Peyer's patch (tissue), 4 donors: ENCODE measurements around the gene COX7A2L.

ENCODE experiments used
- POLR2A ChIP-seq, 2 donors: fragments of 450-650 bp; IDR thresholded peaks; one replicate each; pipeline ENCODE4 v1.5.1; 2017; ENCODE audit warnings: antibody characterized with exemption in 2 of 2, mild to moderate bottlenecking in 2 of 2, moderate library complexity in 2 of 2
- TF ChIP-seq, protein P1 (sequence below), 6 experiments: fragments of 450-650 bp in 4 of 6; fragments of 200-600 bp in 2 of 6; sonication (generic) in 1 of 6; IDR thresholded peaks; one replicate each; pipeline ENCODE4 v1.5.1; 2017 to 2019; ENCODE audit warnings: antibody characterized with exemption in 6 of 6, mild to moderate bottlenecking in 3 of 6, moderate library complexity in 1 of 6

DNA sequence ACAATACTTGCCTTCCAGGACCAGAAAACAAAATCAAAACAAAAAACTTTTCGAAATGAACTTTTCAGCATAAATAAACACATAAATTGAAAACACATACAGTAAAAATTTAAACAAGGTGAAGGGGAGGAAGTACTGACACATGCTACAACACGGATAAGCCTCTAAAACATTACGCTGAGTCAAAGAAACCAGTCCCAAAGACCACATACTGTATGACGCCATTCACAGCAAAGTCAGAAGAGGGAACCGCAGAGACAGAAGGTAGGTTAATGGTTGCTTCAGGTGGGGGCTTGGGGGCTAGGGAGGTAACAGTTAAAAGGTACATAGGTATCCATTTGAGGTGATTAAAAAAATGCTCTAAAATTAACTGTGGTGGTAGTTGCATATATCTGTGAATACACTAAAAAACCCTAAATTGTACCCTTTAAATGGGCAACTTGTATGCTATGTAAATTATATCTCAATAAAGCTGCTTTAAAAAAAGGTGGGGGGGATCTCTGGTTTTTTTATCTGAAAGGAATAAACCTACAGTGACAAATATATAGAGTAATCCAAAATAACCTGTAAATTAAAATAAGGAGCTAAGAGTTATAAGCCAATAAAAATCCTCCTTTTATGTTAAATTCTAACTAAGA lies 7.1 kb downstream of the COX7A2L start:
- TF ChIP-seq, protein P1, sequence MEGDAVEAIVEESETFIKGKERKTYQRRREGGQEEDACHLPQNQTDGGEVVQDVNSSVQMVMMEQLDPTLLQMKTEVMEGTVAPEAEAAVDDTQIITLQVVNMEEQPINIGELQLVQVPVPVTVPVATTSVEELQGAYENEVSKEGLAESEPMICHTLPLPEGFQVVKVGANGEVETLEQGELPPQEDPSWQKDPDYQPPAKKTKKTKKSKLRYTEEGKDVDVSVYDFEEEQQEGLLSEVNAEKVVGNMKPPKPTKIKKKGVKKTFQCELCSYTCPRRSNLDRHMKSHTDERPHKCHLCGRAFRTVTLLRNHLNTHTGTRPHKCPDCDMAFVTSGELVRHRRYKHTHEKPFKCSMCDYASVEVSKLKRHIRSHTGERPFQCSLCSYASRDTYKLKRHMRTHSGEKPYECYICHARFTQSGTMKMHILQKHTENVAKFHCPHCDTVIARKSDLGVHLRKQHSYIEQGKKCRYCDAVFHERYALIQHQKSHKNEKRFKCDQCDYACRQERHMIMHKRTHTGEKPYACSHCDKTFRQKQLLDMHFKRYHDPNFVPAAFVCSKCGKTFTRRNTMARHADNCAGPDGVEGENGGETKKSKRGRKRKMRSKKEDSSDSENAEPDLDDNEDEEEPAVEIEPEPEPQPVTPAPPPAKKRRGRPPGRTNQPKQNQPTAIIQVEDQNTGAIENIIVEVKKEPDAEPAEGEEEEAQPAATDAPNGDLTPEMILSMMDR (IDR thresholded peaks at IDR 0.05) = no peak
- TF ChIP-seq POLR2A (IDR thresholded peaks at IDR 0.05) = no peak
